GM12864 (cell line): ENCODE data around the gene NCK1.

Experiments used
- DNase-seq: peaks from one replicate; pipeline ENCODE4 v3.0.0-alpha.2; 2011; ENCODE audit warnings: low read depth
- H3K4me3 ChIP-seq: 2 replicates; pipeline ENCODE4 v1.5.1; 2011; ENCODE audit warnings: mild to moderate bottlenecking, low read depth, low read length, control low read depth
- TF ChIP-seq, protein P1 (sequence below): IDR thresholded peaks from 2 replicates; pipeline ENCODE4 v1.5.1; 2011; ENCODE audit warnings: low read depth, mild to moderate bottlenecking, moderate library complexity, low read length, control low read depth, inconsistent platforms; ENCODE audit errors: missing control alignments

The NCK1 gene

DNA sequence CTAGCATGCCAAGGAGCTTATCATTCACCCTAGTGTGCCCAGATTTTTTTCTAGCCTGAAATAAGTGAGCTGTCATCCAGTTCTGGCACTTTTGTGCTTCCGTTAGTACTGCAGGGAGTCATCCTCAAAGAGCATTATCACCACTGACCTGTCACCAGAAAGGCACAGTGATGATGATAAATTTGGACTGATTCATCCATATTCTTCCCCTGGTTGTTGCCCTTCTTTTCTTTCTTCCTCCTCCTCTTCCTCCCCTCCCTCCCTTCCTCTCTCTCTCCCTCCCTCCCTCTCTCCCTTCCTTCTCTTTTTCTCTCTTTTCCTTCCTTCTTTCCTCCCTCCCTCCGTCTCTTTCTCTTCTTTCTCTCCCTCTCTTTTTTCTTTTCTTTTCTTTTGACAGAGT lies 21.8 kb upstream of the NCK1 start:
- DNase-seq = no peak
- TF ChIP-seq, protein P1, sequence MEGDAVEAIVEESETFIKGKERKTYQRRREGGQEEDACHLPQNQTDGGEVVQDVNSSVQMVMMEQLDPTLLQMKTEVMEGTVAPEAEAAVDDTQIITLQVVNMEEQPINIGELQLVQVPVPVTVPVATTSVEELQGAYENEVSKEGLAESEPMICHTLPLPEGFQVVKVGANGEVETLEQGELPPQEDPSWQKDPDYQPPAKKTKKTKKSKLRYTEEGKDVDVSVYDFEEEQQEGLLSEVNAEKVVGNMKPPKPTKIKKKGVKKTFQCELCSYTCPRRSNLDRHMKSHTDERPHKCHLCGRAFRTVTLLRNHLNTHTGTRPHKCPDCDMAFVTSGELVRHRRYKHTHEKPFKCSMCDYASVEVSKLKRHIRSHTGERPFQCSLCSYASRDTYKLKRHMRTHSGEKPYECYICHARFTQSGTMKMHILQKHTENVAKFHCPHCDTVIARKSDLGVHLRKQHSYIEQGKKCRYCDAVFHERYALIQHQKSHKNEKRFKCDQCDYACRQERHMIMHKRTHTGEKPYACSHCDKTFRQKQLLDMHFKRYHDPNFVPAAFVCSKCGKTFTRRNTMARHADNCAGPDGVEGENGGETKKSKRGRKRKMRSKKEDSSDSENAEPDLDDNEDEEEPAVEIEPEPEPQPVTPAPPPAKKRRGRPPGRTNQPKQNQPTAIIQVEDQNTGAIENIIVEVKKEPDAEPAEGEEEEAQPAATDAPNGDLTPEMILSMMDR = no peak
- H3K4me3 ChIP-seq = no peak overlapping the region

DNA sequence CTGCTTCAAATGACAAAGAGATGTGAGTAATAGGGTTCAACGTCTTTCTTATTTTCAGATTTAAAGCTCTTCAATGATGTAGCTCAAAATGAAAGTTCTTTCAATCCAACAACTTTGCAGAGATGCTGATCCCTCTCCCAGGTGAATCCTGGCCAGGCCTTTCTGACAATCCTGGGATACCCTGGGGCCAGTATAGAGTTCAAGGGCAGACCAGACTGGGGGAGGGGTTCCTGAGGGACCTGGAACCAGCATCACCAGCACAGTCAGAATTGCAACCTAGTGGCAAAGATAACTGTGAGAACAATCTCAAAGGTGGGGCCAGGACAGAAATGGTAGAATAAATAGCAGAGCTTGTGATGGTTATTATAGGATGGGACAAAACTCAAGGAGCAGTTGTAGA lies 19.7 kb upstream of the NCK1 start:
- TF ChIP-seq, protein P1 = no peak
- DNase-seq = no peak
- no peak overlapping the region for H3K4me3 ChIP-seq

DNA sequence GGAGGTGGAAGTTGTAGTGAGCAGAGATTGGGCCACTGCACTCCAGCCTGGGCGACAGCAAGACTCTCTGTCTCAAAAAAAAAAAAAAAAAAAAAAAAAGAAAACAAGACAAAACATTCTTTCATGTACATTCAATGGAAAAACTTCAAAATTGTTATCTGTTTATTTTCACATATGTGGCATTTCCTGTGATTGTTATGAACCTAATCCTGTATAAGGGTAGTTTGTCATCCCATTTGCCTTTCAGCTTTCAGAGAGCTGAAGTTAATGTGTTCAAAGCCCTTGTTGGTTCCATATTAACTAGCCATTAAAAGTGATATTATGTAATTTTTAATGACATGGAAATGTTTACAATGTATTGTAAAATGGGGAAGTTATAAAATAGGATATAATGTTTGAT lies 17.3 kb upstream of the NCK1 start:
- TF ChIP-seq, protein P1 = no peak
- no peak for DNase-seq
- no peak overlapping the region for H3K4me3 ChIP-seq

DNA sequence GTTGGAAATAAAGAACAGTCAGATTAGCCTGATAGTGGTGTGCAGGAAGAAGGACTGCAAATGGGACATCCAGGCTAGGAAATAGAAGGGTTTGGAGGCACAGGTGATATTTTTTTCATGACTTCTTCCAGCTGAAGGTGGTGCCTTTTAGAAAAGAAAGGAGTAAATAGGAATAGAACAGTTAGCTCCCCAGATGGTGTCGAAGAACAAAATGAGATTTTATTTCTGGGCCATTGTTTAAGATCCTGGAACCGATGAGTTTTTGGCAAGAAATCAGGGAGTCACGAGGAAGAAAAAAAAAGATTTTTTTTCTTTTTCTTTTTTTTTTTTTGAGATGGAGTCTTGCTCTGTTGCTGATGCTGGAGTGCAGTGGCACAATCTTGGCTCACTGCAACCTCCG lies 9.8 kb upstream of the NCK1 start:
- no peak overlapping the region for H3K4me3 ChIP-seq
- TF ChIP-seq, protein P1 = no peak

DNA sequence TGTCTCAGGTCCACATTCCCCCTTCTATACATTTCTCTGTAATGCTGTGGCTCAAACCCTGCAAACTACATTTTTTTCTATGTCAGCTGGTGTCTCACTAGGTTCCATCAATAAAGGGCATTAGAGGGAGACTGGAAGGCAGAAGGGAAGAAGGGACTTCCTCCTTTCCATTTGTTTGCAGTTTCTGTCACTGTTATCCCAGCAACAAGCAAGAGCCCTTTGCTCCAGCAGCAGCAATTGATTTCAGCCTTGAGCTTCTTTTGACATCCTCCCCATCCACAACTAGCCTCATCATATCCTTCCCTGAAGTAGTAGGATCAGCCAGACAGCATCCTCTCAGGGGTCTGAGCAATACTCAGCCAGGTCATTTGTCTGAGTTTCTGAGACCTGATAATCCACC lies 5.3 kb upstream of the NCK1 start:
- DNase-seq = no peak
- H3K4me3 ChIP-seq = no peak overlapping the region
- TF ChIP-seq, protein P1 = no peak

More for the DNA sequence above, 9.8 kb upstream of the NCK1 start:
- no peak for DNase-seq

DNA sequence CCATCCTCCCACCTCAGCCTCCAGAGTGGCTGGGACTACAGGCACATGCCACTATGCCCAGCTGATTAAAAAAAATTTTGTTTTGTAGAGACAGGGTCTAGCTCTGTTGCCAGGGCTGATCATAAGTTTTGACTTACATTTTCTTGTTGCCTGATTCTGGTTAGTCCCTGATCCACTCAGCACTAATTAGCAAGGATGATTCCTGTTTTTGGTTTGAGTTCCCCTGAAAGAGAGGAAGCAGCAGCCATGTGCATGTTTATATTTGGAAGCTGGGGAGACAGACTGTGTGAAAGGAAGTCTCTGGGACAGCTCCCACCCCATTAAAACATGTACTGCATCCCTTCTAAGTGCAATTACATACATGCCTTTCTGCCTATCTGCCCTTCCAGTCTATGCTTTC lies 3.6 kb upstream of the NCK1 start:
- DNase-seq = no peak
- no peak overlapping the region for H3K4me3 ChIP-seq
- TF ChIP-seq, protein P1 = no peak

DNA sequence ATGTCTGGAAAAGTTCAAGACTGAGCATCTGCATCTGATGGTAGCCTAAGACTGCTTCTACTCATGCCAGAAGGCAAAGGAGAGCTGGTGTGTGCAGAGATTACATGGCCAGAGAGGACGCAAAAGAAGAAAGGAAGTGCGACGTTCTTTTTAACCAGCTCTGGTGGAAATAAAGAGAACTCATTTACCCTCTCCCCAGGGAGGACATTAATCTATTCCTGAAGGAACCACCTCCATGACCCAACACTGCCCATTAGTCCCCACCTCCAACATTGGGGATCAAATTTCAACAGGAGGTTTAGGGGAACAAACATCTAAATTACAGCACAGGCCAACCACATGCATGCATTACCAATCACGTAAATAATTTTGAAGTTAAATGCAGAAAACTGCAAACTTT lies 1.5 kb upstream of the NCK1 start:
- DNase-seq = no peak
- TF ChIP-seq, protein P1 = no peak
- peak overlapping the region; percentile 68 for H3K4me3 ChIP-seq
